H9 (cell line): ENCODE measurements around the gene C2orf68. TPM values are rescaled to one million over a fixed set of nuclear protein-coding genes. Genes with fewer than 3 reads are reported as not detected.

ENCODE experiments used
- DNase-seq: peaks from one replicate; pipeline ENCODE4 v3.0.0-alpha.2; 2017
- H2AFZ ChIP-seq: one replicate; pipeline ENCODE4 v1.6.1; 2013; ENCODE audit warnings: mild to moderate bottlenecking, low read length, control low read depth, moderate library complexity
- H2AK5ac ChIP-seq: 2 replicates; pipeline ENCODE4 v1.6.1; 2013; ENCODE audit warnings: low read length, control low read depth, mixed read lengths; ENCODE audit not compliant: insufficient read length
- H2BK120ac ChIP-seq: one replicate; pipeline ENCODE4 v1.6.1; 2013; ENCODE audit warnings: low read depth, mild to moderate bottlenecking, low read length, control low read depth, inconsistent platforms; ENCODE audit not compliant: poor library complexity, severe bottlenecking
- H2BK12ac ChIP-seq: 2 replicates; pipeline ENCODE4 v1.6.1; 2013; ENCODE audit warnings: low read length, control low read depth, mixed read lengths, low read depth; ENCODE audit not compliant: insufficient read length
- H2BK15ac ChIP-seq: 2 replicates; pipeline ENCODE4 v1.6.1; 2013; ENCODE audit warnings: low read depth, low read length, control low read depth
- H2BK20ac ChIP-seq: one replicate; pipeline ENCODE4 v1.6.1; 2013; ENCODE audit warnings: low read depth, mild to moderate bottlenecking, low read length, control low read depth, inconsistent platforms; ENCODE audit not compliant: poor library complexity, severe bottlenecking
- H2BK5ac ChIP-seq: 2 replicates; pipeline ENCODE4 v1.6.1; 2013; ENCODE audit warnings: low read length, control low read depth, mixed read lengths; ENCODE audit not compliant: insufficient read length
- H3K14ac ChIP-seq: 2 replicates; pipeline ENCODE4 v1.6.1; 2013; ENCODE audit warnings: low read length, control low read depth; ENCODE audit not compliant: insufficient read depth
- H3K18ac ChIP-seq: 2 replicates; pipeline ENCODE4 v1.6.1; 2013; ENCODE audit warnings: low read depth, mild to moderate bottlenecking, mixed read lengths, low read length, control low read depth; ENCODE audit not compliant: insufficient read length
- H3K23ac ChIP-seq: 2 replicates; pipeline ENCODE4 v1.6.1; 2013; ENCODE audit warnings: low read length, control low read depth, mixed read lengths, low read depth; ENCODE audit not compliant: insufficient read length
- H3K23me2 ChIP-seq: 2 replicates; pipeline ENCODE4 v1.6.1; 2013; ENCODE audit warnings: low read depth, mild to moderate bottlenecking, mixed read lengths, low read length, control low read depth; ENCODE audit not compliant: insufficient read length, poor library complexity, severe bottlenecking
- H3K27ac ChIP-seq: 2 replicates; pipeline ENCODE4 v1.5.1; 2013; ENCODE audit warnings: low read length, control low read depth, mixed read lengths, low read depth; ENCODE audit not compliant: insufficient read length
- H3K27me3 ChIP-seq: 2 replicates; pipeline ENCODE4 v1.6.1; 2013; ENCODE audit warnings: low read length, control low read depth, inconsistent platforms; ENCODE audit not compliant: insufficient read depth
- H3K4ac ChIP-seq: 2 replicates; pipeline ENCODE4 v1.6.1; 2013; ENCODE audit warnings: low read depth, mild to moderate bottlenecking, control low read depth, inconsistent platforms, low read length, moderate library complexity
- H3K4me1 ChIP-seq: 2 replicates; pipeline ENCODE4 v1.6.1; 2013; ENCODE audit warnings: low read length, control low read depth, inconsistent platforms; ENCODE audit not compliant: insufficient read depth
- H3K4me2 ChIP-seq: 2 replicates; pipeline ENCODE4 v1.6.1; 2013; ENCODE audit warnings: low read length, control low read depth, mixed read lengths; ENCODE audit not compliant: insufficient read length, insufficient read depth
- H3K56ac ChIP-seq: 2 replicates; pipeline ENCODE4 v1.6.1; 2013; ENCODE audit warnings: low read depth, mild to moderate bottlenecking, mixed read lengths, low read length, control low read depth; ENCODE audit not compliant: insufficient read length
- H3K79me1 ChIP-seq: 2 replicates; pipeline ENCODE4 v1.6.1; 2013; ENCODE audit warnings: low read depth, mild to moderate bottlenecking, moderate library complexity, low read length, control low read depth, inconsistent platforms; ENCODE audit not compliant: insufficient read depth, poor library complexity, severe bottlenecking
- H3K79me2 ChIP-seq: 2 replicates; pipeline ENCODE4 v1.6.1; 2013; ENCODE audit warnings: low read length, control low read depth, inconsistent platforms; ENCODE audit not compliant: insufficient read depth
- H3K9ac ChIP-seq: 2 replicates; pipeline ENCODE4 v1.6.1; 2013; ENCODE audit warnings: low read length, control low read depth, mixed read lengths; ENCODE audit not compliant: insufficient read length; ENCODE audit errors: extremely low read depth
- H3K9me3 ChIP-seq: one replicate; pipeline ENCODE4 v1.6.1; 2013; ENCODE audit warnings: low read depth, low read length, inconsistent platforms; ENCODE audit not compliant: control insufficient read depth
- H3T11ph ChIP-seq: one replicate; pipeline ENCODE4 v1.6.1; 2013; ENCODE audit warnings: mild to moderate bottlenecking, low read length, control low read depth, inconsistent platforms
- H4K20me1 ChIP-seq: one replicate; pipeline ENCODE4 v1.6.1; 2013; ENCODE audit not compliant: control insufficient read depth, insufficient read length, insufficient read depth
- H4K5ac ChIP-seq: 2 replicates; pipeline ENCODE4 v1.6.1; 2013; ENCODE audit warnings: low read depth, mild to moderate bottlenecking, mixed read lengths, low read length, control low read depth; ENCODE audit not compliant: insufficient read length
- H4K8ac ChIP-seq: replicated peaks from 2 replicates; pipeline ENCODE4 v1.6.1; 2013; ENCODE audit warnings: low read length, control low read depth, mixed read lengths, low read depth; ENCODE audit not compliant: insufficient read length
- H4K91ac ChIP-seq: 2 replicates; pipeline ENCODE4 v1.6.1; 2013; ENCODE audit warnings: low read depth, mild to moderate bottlenecking, moderate library complexity, mixed read lengths, low read length, control low read depth; ENCODE audit not compliant: insufficient read length
- H3K27ac Mint-ChIP-seq, 3 experiments: 2 replicates in 2 of 3; 3 replicates in 1 of 3; pipeline ENCODE4 v1.8.0; 2020 to 2021; ENCODE audit warnings: mixed read lengths in 3 of 3, mild to moderate bottlenecking in 1 of 3, moderate library complexity in 1 of 3
- H3K27me3 Mint-ChIP-seq: 2 replicates; pipeline ENCODE4 v1.8.0; 2021; ENCODE audit warnings: low read depth, mild to moderate bottlenecking, moderate library complexity, mixed read lengths
- H3K36me3 Mint-ChIP-seq, 3 experiments: 2 replicates in 2 of 3; 3 replicates in 1 of 3; pipeline ENCODE4 v1.8.0; 2020 to 2021; ENCODE audit warnings: low read depth in 3 of 3, mixed read lengths in 3 of 3; ENCODE audit not compliant: insufficient read depth in 1 of 3
- H3K4me1 Mint-ChIP-seq, 2 experiments: 2 replicates each; pipeline ENCODE4 v1.8.0; 2020; ENCODE audit warnings: mixed read lengths in 2 of 2
- H3K4me3 Mint-ChIP-seq, 2 experiments: 2 replicates in 1 of 2; 3 replicates in 1 of 2; pipeline ENCODE4 v1.8.0; 2020 to 2021; ENCODE audit warnings: mild to moderate bottlenecking in 2 of 2, mixed read lengths in 2 of 2, moderate library complexity in 1 of 2
- H3K9me3 Mint-ChIP-seq, 2 experiments: 2 replicates in 1 of 2; 3 replicates in 1 of 2; pipeline ENCODE4 v1.8.0; 2020; ENCODE audit warnings: mild to moderate bottlenecking in 2 of 2, mixed read lengths in 2 of 2, moderate library complexity in 1 of 2
- WGBS: extraction: QIAGEN DNeasy Blood & Tissue Kit; methylation state at CpG from one replicate; pipeline ENCODE4 v1.1.7; 2013; ENCODE audit warnings: missing lambda C conversion rate, low lambda C conversion rate, mixed read lengths; ENCODE audit not compliant: insufficient read length; ENCODE audit errors: extremely low coverage; 5-methylcytosine and 5-hydroxymethylcytosine counted together
- total RNA-seq: library from RNA; stranded (reverse); gene quantifications from 2 replicates; pipeline ENCODE4 v1.2.1, GENCODE V29; 2021
- TF ChIP-seq, protein P1 (sequence below): fragments of 200-600 bp; sonication (generic); conservative IDR thresholded peaks from 3 replicates; pipeline ENCODE4 v1.8.0; 2021; ENCODE audit warnings: antibody characterized with exemption, mild to moderate bottlenecking

Gene C2orf68
- total RNA-seq, 1 experiment from 2014 or later: 39.6 TPM

DNA sequence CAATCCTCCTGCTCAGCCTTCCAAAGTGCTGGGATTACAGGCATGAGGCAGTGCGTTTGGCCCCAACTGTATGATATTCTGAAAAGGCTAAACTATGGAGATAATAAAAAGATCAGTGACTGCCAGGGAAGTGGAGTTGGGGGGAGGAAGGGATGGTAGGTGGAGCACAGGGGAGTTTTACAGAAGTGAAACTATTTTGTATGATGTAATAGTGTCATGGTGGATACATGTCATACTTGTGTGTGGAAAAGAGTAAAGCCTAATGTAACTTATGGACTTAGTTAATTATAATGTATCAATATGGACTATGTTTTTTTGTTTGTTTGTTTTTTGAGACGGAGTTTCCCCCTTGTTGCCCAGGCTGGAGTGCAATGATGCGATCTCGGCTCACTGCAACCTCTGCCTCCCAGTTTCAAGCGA is 47.7 kb downstream of the C2orf68 start:
- TF ChIP-seq, protein P1, sequence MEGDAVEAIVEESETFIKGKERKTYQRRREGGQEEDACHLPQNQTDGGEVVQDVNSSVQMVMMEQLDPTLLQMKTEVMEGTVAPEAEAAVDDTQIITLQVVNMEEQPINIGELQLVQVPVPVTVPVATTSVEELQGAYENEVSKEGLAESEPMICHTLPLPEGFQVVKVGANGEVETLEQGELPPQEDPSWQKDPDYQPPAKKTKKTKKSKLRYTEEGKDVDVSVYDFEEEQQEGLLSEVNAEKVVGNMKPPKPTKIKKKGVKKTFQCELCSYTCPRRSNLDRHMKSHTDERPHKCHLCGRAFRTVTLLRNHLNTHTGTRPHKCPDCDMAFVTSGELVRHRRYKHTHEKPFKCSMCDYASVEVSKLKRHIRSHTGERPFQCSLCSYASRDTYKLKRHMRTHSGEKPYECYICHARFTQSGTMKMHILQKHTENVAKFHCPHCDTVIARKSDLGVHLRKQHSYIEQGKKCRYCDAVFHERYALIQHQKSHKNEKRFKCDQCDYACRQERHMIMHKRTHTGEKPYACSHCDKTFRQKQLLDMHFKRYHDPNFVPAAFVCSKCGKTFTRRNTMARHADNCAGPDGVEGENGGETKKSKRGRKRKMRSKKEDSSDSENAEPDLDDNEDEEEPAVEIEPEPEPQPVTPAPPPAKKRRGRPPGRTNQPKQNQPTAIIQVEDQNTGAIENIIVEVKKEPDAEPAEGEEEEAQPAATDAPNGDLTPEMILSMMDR: no peak
- Mint-ChIP-seq H3K27ac (no peak overlapping the region), H3K9me3 (no peaks in the 10 kb centered on the region), H3K36me3 (no peaks in the 10 kb centered on the region; a peak in 2 of 7 replicates), H3K27me3 (peaks cover 47% of the 10 kb centered on the region), H3K4me3 (no peak overlapping the region), H3K4me1 (peaks cover 12 to 13% of the 10 kb centered on the region in 2 experiments; a peak in 3 of 4 replicates)
- Histone ChIP-seq H4K5ac (no peak overlapping the region), H3K79me2 (peaks cover 5% of the 10 kb centered on the region; the same call in 1 of the 2 replicates), H3K9me3 (no peaks in the 10 kb centered on the region), H2AFZ (no peak overlapping the region), H4K20me1 (no peaks in the 10 kb centered on the region), H3K4me1 (no peaks in the 10 kb centered on the region), H2AK5ac (no peak overlapping the region), H3K18ac (no peak overlapping the region), H3K27me3 (no peaks in the 10 kb centered on the region), H3K14ac (no peak overlapping the region), H3K79me1 (no peaks in the 10 kb centered on the region), H3K4me2 (no peak overlapping the region), H3K56ac (no peak overlapping the region), H3K23ac (no peak overlapping the region), H2BK5ac (no peak overlapping the region), H3K23me2 (no peaks in the 10 kb centered on the region), H4K91ac (no peak overlapping the region), H4K8ac (no peak overlapping the region), H2BK12ac (no peak overlapping the region), H3K4ac (no peak overlapping the region), H2BK15ac (no peak overlapping the region), H2BK120ac (no peak overlapping the region), H3K9ac (no peak overlapping the region), H3K27ac (no peak overlapping the region), H3T11ph (no peak overlapping the region), H2BK20ac (no peak overlapping the region)
- DNase-seq: no peak
- no CpG with 5 or more reads among the region's 5 CpGs for WGBS
